ENCODE data around the gene TMC1.
"Not testable (repeated sequence)": the region's sequence is repeated elsewhere in the genome, so short reads cannot be mapped to it uniquely, and the experiment has no call there.

The TMC1 gene

DNA sequence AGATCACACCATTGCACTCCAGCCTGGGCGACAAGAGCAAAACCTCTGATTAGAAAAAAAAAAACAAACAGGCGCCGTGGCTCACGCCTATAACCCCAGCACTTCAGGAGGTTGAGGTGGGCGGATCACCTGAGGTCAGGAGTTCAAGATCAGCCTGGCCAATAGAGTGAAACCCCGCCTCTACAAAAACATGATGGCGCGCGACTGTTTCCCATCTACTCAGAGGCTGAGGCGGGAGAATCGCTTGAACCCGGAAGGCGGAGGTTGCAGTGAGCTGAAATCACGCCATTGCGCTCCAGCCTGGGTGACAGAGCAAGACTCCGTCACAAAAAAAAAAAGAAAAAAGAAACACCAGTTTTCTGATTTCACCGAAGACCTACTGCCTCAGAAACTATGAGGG is at the start of gene TMC1:
Gene TMC1, plus strand, starts transcription at position 193 of the 400 bp plus-strand sequence. CDS start 127,041 bp downstream, outside the sequence.
- not testable (repeated sequence) for DNase-seq

DNA sequence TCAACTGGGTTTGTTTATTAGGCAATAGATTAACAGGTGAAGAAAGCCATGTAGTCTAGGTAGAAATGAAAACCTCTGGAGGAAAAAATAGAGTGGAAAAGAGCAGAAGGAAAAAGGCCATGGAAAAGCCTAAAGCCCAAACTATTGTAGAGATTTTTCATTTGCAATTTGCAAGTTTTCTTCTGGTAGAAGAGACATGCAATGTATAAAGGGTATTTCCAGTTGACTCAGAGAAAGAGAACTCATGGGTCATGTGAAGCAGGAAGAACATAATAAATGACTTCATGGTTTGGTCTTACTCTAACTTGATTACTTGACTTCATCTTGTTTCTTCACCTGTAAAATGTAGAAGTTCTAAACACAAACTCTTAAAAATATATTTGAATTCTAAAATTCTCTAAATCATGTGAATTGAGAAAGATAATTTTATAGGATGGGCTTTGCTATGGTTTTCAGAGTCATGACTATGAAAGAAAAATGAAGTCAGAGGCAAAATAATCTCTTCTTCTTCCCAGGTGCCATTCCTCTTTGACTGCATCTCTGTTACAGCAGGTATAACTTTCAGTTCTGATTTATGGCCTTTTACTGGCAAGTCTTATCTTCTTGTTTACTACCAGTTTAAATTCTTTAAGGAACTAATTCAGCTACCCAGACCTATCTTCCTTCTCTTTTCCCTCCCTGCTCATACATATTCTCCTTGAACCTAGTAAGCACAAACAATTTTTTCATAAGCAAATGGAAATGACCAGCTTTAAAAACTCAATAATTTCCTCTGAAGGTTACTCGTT is 47.7 kb upstream of the TMC1 start:
- no peak for DNase-seq

DNA sequence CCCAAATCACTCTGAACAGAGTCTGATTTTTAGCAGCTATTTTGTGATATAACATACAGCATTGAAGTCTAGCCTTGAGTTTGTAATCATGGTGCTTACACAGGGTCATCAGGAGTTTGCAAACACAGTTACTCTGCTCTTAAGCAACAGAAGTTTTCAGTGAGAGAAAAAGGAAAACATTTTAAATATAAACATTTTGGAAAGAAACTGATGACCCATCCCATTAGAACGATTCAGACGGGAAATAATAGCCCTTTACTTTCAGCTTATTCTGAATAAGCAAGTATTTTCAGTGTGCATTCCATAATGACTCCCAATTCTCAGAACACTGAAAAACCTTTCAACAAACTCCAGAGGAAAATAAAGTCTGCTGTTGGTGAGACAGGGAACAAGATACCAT is 46.7 kb upstream of the TMC1 start:
- no peak for DNase-seq

DNA sequence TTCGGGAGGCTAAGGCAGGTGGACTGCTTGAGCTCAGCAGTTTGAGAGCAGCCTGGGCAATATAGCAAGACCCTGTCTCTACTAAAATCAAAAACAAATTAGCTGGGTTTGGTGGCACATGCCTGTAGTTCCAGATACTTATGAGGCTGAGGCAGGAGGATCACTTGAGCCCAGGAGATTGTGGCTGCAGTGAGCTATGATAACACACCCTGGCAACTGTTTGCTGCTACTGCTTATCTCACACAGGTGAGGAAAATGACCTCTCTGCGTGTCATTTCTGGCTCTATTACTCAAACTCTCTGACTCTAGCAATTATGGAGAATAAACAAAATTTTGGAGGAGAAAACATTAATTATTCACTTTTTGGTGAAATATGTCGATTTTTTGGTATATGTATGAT is 45.3 kb upstream of the TMC1 start:
- DNase-seq: no peak

DNA sequence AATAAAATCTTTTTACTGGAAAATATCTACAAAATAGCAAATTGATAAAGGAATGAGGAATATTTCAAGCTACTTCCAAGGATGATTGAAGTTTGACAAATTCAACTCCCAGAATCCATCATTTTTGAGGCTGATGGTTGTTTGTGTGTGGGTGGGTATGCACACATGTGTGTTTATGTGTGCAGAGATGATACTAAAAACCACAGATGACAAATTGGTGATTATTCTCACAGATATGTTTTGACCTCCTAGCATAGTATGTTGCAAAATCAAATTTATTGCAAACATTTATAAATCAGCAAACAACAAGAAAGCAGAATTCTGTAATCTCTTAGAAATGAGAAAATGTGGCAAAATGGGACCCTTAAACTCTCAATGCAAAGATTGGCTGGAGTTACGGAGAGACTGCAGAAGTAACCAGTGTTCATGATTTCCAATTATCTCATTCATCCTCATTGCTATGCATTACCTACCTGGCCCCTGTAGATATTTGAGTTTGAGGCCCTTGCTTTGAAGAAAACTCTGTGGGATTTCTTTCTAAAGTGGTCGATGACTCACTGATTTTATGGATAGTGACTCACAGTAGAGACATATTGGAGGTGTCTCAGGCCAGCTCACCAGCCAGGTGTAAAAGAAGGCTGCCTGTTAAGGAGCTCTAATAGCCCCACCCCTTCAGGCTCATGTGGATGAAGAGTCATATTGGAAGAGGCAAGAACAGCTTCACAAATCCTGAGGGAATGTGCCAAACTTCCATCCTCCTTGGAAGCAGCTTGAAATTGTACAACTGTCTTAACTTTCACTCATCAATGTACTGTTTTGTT is 44.6 kb upstream of the TMC1 start:
- peak; percentile 47 for DNase-seq

DNA sequence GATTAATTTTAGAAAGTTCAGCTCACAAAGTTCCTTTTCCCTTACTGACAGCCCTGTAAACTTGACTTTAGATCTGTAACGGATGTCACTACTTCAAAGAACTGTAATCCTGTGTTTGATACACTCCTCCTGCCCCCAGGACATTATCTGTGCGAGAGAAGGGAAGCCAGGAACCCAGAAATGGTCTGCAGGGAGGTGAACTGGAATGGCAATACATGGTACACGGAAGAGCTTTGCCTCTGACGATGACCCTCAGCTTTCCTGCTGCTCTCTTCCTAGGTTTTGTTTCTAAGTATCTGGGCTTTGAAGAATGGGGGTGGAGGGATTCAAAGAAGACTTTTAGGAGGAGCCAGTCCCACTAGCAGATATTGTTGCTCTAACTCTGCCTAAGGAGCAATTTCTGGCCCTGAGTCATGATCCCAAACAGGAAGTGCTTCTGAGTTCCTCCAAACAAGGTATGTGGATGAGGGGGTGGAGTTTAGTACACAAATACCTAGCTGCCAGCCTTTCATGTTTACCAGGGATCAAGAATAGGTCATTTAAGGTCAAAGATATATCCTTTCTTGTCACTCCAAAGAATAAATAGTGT is 43.4 kb upstream of the TMC1 start:
- no peak for DNase-seq

DNA sequence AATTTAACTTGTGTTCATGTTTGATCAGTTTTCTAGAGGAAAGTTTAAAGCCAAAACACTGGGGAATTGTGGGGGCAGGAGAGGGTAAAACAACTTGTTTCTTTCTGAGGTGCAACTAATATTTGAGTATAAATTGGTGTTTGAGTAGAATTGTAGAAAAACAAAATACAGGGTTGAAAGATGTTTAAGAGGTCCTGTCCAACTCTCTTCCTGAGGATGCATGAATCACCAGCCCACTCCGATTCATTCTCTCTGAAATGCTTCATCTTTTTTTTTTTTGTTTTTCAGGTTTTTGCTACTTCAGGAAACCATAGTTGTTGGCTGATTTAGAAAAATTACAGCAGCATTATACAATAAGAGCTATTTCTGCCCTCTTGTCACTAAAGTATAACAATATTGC is 42.4 kb upstream of the TMC1 start:
- no peak for DNase-seq

DNA sequence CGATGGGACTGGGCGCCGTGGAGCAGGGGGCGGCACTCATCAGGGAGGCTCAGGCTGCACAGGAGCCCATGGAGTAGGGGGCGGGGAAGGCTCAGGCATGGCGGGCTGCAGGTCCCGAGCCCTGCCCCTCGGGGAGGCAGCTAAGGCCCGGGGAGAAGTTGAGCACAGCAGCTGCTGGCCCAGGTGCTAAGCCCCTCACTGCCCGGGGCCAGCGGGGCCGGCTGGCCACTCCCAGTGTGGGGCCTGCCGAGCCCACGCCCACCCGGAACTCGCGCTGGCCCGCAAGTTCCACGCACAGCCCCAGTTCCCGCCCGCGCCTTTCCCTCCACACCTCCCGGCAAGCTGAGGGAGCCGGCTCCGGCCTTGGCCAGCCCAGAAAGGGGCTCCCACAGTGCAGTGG is 41.1 kb upstream of the TMC1 start:
- DNase-seq: not testable (repeated sequence)

DNA sequence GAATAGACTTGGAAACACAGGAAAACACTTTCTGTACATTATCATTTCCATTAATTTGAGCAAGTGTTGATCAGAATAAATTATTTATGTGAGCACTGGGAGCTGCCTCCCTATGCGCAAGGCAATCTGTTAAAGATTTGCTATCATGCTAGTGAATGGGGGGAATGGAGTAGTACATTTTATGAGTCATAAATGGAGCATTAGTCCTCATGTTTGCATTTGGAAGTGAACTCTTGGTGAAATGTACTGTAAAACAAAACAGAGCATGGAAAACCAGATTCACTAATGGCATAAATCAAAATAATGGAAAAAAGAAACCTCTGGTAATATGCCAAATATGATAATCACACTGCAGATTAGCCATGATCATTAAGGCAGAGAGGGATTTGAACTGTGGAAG is 40.5 kb upstream of the TMC1 start:
- DNase-seq: no peak

DNA sequence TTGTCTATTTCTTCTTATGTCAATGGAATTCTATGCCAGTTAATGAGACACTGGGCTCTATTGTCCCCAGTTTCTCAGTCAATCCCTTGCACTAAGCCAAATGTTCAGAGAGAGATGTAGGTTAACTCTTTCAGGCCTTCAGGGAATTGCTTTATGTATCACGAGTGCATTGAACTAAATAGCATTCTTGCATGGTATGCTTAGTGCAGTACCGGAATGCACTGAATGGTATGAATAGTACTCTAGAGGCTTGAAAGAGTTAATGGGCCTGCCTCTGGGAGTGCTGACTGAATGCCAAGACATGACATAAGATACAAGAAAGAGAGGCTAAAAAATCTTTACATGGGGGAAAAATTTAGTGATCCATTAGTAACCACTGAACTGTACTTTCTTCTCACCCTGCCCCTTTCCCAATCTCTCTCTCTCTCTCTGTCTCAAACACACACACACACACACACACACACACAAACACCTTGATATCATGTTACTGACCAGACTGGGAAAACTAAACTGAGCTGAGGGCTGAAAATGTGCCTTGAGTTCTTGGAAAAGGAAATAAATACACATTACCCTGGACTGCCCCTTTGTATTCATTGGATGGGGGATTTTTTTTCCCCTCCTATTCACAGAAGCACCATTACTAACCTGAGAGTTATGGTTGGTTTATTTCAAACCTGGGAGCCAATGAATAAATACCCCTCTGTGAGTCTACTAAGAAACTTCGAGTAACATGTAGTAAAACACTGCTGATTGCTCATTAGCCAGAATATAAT is 35.4 kb upstream of the TMC1 start:
- no peak for DNase-seq

DNA sequence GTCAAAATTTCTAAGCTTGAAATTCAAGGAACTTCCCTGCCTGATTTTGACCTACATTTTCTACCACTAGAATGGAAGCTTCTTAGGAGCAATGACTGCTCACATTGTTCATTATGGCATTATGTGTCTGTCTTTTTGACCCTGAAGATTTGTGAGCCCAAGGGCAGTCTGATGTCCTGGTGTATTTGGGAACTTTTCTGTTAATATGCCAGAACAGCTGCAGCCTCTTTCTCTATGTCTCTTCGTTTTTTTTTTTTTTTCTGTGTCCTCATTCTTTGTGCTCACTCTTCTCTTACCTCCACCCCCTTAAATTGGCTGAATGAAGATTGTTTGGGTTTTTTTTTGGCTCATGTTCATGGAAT is 34.8 kb upstream of the TMC1 start:
- no peak for DNase-seq

DNA sequence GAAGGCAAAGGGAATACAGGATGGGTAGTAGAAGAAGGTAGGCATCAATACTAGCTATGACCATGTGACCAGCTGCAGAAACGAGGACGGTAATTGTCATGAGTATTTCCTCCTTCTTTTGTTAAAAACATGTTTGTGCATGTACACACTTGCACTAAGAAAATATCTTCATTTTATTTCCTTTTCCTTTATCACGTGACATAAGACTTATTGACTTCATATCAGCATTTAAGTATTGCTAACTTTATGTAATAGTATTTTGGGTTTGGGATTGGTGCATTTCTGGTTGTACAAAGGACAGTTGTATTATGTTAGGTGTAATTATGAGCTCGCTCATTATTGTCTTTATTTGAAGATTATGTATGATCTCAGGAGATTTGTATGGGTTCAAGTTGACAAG is 33.7 kb upstream of the TMC1 start:
- DNase-seq: not testable (repeated sequence)

DNA sequence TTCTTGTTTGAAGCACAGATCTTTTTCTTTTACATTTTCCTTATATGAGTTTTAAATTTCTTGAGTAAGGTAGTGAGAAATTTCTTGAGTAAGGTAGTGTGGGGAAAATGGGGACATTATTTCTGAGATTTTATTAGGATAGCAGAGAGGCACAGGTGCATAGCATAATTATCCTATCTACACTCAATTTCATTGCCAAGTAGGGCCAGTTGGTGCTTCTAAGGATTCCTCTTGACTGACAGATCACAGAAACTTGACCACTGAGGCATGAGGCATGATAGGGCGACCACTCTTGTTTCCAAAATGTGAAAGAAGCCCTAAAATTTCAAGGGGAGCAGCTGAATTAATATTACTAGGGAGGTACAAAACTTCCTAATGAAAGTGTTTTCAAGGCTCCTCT is 31.4 kb upstream of the TMC1 start:
- no peak for DNase-seq

DNA sequence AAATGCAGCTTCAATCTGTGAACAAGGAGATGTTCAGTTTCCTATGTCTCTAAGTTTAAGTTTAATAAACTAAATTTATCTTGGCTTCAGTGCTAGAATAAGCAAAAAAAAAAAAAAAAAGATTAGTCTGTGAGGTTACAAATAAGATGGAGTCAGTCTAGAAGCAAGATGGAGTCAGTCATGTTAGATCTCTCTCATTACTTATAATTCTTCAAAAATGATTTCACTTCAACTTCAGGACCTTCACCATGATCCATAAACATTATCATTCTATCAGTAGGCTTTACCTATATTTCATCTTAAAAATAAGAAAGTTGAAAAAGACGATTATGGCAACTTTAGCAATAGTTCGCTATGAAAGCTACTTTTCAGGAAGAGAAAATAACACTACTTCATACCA is 30.2 kb upstream of the TMC1 start:
- DNase-seq: no peak

DNA sequence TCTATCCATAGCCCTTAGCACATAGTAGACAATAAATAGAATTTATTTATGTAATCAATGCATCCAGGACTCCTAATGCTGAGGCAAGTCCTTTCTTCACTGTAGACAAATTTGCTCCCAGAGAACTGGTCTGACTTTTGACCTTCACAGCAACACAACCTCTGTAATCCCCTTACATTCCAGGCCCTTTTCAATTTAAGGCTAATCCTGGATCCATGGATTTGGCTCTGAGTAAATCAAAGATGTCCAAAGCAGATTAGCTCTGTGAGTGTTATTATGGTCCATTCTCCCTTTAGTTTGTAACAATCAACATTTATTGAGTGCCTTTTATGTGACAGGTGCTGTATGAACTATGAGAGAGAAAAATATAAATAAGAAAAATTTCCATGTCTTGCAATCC is 27.4 kb upstream of the TMC1 start:
- DNase-seq: no peak

DNA sequence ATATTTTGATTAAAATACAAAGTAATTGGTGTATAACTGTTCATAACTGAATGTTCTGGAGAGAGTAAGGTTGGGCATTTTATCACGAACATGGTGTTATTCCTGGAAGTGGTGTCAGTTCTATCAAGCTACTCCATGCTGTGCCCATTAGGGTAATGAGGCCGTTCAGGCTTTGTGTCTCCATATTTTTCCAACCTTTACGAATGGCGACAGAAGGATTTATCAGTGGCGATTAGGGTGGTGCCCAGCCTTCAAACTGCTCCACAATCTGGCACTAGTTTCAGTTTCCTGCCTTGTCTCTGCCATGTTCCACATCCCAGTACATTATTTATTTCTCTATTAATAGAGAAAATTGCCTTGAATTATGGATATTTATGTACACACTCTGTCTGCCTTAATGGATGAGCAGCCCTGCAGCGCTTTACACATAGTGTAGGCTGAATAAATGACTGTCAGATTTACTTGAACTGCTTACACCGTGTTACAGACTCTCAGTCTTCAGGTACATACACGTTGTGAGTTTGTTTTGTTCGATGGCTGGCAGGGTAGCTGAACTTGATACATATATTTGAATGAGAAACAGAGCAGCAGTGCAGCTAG is 23.9 kb upstream of the TMC1 start:
- no peak for DNase-seq

DNA sequence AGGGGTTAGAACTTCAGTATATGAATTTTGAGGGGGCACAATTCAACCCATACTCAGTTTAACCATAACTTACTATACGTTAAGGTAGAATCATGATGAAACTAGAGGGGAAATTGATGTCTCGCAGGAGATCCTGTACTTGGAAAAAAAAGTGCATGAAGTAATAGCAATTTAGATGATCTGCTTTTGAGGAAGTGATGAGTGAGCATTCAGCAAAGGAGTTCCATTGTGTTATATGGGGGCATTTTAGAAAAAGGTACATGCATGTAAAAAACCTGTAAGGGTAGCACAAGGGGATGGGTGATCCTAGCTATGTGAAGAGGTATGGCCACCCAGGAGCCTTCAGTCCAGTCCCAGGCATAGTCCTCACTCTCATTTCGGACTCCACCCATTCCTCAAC is 14.8 kb upstream of the TMC1 start:
- no peak for DNase-seq

DNA sequence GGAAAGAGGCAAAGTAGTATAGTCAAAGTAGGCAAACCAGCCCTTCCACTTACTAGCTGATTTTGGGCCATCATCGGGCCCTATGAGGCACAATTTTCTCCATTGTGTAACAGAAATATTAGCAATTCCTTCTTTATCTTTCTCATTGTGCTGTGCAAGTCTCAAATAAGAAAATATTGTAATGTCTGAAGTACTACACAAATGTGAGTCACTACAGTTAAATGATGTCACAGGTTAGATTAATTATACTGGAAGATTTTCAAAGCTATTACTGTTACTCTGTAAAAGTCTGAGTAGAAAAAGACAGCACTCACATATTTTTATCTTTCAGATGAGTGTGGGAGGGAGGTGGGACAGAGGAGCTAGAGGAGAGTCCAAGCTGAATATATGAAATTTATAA is 12.4 kb upstream of the TMC1 start:
- DNase-seq: no peak

DNA sequence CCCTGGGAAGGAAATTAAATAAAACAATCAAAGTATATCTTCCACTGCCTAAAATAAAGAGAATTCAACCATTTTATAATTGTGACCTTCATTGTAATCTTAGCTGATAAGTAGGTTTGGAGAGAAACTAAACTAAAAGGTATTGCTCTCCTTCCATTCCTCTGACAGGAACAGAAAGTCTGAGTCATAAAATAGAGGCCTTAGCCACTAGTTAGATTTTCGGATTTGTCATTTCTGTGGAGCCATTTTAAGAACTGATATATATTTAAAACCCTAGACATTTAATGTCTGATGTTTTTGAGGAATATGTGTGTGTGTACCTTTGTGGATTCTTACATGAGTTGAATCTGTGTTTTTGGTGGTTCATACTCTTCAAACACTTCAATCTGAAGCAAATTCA is 11.8 kb upstream of the TMC1 start:
- no peak for DNase-seq

DNA sequence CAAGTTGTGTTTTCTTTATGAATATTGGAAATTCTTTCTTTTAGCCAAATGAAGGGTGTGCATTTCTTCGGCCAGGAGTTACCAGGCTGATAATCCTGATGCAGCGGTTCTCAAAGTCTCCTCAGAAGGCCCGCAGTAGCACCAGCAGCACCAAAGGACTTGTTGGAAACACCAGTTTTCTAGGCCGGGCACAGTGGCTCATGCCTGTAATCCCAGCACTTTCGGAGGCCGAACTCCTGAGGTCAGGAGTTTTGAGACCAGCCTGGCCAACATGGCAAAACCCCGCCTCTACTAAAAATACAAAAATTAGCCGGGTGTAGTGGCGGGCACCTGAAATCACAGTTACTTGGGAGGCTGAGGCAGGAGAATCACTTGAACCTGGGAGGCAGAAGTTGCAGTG is 397 bp upstream of the TMC1 start:
- DNase-seq: not testable (repeated sequence)

DNA sequence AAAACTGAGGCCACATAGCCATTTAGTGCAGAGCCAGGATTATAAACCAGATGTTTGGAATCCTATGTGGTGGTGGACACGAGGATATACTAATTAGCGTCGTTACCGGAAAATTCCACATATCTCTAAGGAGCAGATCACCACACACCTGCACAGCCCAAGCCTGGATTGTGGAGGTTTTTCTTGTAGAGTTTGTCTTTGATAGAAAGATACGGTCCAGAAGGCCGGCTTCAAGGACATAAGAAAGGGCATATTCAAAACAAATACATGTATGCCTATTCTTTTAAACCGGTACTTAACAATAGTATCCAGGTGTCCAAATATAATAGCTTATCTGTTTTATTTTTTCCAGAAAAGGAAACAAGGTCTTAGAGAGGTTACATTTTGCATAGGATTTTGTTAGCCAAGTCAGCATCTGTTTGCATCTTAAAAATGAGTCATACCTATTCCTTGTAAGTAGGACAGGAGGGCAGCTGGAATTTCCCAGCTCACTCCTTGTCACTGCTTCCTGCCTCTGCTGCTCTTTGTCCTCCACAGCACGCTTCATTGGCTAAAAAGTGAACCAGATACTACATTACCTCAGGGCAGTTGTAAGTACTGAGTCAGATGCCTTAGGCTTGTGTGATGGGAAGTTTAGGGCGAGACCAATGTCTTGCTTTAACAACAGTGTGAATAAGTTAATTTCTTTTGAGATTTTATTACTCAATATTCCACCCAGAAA is 3.6 kb downstream of the TMC1 start:
- peak; percentile 35 for DNase-seq
